Measurements from ENCODE around the gene PGPEP1. TPM values are rescaled to one million over a fixed set of nuclear protein-coding genes. Genes with fewer than 3 reads are reported as not detected.

The PGPEP1 gene
- total and polyA plus RNA-seq, 2 donors (not counting 3 experiments of a cell fraction or from before 2014, with no cell fraction given): 9.9 to 27.2 TPM

DNA sequence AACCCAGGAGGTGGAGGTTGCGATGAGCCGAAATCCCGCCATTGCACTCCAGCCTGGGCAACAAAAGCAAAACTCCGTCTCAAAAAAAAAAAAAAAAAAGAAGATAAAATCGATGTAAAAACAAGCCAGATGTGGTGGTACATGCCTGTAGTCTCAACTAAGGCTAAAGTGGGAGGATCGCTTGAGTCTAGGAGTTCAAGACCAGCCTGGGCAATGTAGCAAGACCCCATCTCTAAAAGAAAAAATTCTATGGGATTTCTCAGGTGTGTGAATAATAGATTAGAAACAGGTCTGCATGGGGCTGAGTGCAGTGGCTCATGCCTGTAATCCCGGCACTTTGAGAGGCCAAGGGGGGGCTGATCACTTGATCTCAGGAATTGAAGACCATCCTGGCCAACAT, 11.1 kb downstream of the PGPEP1 start:
- peaks cover 0 to 3% of the 10 kb centered on the region in 2 experiments for H3K36me3 ChIP-seq (ENCODE audit: control insufficient read depth in 2 of 2, extremely low read depth in 1 of 2, insufficient read depth in 2 of 2, low read length in 2 of 2)
- DNase-seq (ENCODE audit: low read depth, low spot score): no peak
- no peaks in the 10 kb centered on the region for H3K79me2 ChIP-seq (ENCODE audit: control insufficient read depth, insufficient read depth, low read length)
- H3K4me2 ChIP-seq (ENCODE audit: insufficient read depth, low read length): no peak overlapping the region
- BruUV-seq (replicated peaks): no TSS peak
- ChIA-PET POLR2A (no interaction called here), CTCF (interaction anchor here (2.7 to 4.1 kb wide), 2 partner anchors 12 to 38 kb away, joined by 18 to 115 read pairs; partner anchors contain the start of gene GDF15)
- no peaks in the 10 kb centered on the region for H3K9me3 ChIP-seq (replicated peaks; ENCODE audit: control insufficient read depth, insufficient read depth, low read length)
- H3K9ac ChIP-seq (replicated peaks; ENCODE audit: extremely low read depth, insufficient read depth, low read length): no peak overlapping the region
- dilution Hi-C loops (cut with MboI; ENCODE audit: extremely low pct_ligation_motif_present, low sequenced_read_pairs) (no loop called here), intact Hi-C loops (cut with micrococcal nuclease) (no loop called here)
- H3K27me3 ChIP-seq (ENCODE audit: control insufficient read depth in 2 of 2, insufficient read depth in 2 of 2, low read length in 2 of 2): no peaks in the 10 kb centered on the region
- H2AFZ ChIP-seq (ENCODE audit: low read depth, low read length): no peak overlapping the region
- no peaks in the 10 kb centered on the region for H4K20me1 ChIP-seq (replicated peaks; ENCODE audit: control insufficient read depth, extremely low read depth, insufficient read depth, low read length)
- no peak overlapping the region for H3K4me3 ChIP-seq (replicated peaks in 1 of 3; ENCODE audit: insufficient read depth in 1 of 3, low read depth in 1 of 3, low read length in 3 of 3)
- TF ChIP-seq POLR2AphosphoS5 (IDR thresholded peaks at IDR 0.05; ENCODE audit: insufficient read depth, low read depth, low read length) (no peak), JUN (IDR thresholded peaks at IDR 0.05; ENCODE audit: borderline replicate concordance, insufficient read depth, insufficient read length, low read depth) (no peak), EZH2 (IDR thresholded peaks at IDR 0.05; ENCODE audit: borderline replicate concordance, low read depth, low read length, severe bottlenecking) (no peak), GATA2 (IDR thresholded peaks at IDR 0.05; ENCODE audit: insufficient read depth, insufficient read length, low read depth, low read length) (no peak), FOS (IDR thresholded peaks at IDR 0.05; ENCODE audit: borderline replicate concordance, insufficient read depth, low read length) (no peak), MYC (IDR thresholded peaks at IDR 0.05; ENCODE audit: low read depth, low read length) (no peak), POLR2A (IDR thresholded peaks at IDR 0.05; ENCODE audit: low read depth, low read length) (no peak)
- TF ChIP-seq, protein P1, sequence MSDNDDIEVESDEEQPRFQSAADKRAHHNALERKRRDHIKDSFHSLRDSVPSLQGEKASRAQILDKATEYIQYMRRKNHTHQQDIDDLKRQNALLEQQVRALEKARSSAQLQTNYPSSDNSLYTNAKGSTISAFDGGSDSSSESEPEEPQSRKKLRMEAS (IDR thresholded peaks at IDR 0.05; ENCODE audit: insufficient read depth, insufficient read length): no peak
- TF ChIP-seq, protein P2, sequence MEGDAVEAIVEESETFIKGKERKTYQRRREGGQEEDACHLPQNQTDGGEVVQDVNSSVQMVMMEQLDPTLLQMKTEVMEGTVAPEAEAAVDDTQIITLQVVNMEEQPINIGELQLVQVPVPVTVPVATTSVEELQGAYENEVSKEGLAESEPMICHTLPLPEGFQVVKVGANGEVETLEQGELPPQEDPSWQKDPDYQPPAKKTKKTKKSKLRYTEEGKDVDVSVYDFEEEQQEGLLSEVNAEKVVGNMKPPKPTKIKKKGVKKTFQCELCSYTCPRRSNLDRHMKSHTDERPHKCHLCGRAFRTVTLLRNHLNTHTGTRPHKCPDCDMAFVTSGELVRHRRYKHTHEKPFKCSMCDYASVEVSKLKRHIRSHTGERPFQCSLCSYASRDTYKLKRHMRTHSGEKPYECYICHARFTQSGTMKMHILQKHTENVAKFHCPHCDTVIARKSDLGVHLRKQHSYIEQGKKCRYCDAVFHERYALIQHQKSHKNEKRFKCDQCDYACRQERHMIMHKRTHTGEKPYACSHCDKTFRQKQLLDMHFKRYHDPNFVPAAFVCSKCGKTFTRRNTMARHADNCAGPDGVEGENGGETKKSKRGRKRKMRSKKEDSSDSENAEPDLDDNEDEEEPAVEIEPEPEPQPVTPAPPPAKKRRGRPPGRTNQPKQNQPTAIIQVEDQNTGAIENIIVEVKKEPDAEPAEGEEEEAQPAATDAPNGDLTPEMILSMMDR (IDR thresholded peaks at IDR 0.05; ENCODE audit: extremely low read depth in 1 of 2, insufficient read depth in 1 of 2, low read depth in 1 of 2, low read length in 2 of 2): no peak
- H3K9me1 ChIP-seq (replicated peaks; ENCODE audit: control insufficient read depth, extremely low read depth, insufficient read depth, low read length): no peaks in the 10 kb centered on the region
- no peak overlapping the region for H3K27ac ChIP-seq (ENCODE audit: insufficient read depth, low read depth, low read length)
- FAIRE-seq: no peak
- no peaks in the 10 kb centered on the region for H3K4me1 ChIP-seq (ENCODE audit: control insufficient read depth, extremely low read depth, insufficient read depth, low read length)
